Body of pancreas (tissue), 4 donors: ENCODE data around the gene ARHGAP26. TPM values are rescaled to one million over a fixed set of nuclear protein-coding genes. Genes with fewer than 3 reads are reported as not detected.
A peak's percentile ranks its signal among the peaks of the same experiment; 100 is the strongest.

Experiments
- ATAC-seq: fragments of 150-250 bp; one replicate; pipeline ENCODE4 v1.9.1; 2016
- DNase-seq, 4 donors: peaks; one replicate each; pipeline ENCODE4 v3.0.0-alpha.2; 2019
- H3K27ac ChIP-seq, 4 donors: fragments of 200-600 bp; sonication (generic); 1 replicate in 3 of 4; 2 replicates in 1 of 4; pipeline versions ENCODE4 v1.5.1 to v1.6.1; 2016 to 2019; ENCODE audit warnings: mild to moderate bottlenecking in 1 of 4, mixed read lengths in 1 of 4, moderate library complexity in 1 of 4
- H3K27me3 ChIP-seq, 2 donors: fragments of 200-600 bp; sonication (generic); one replicate each; pipeline ENCODE4 v1.6.0; 2016; ENCODE audit warnings: mild to moderate bottlenecking in 1 of 2
- H3K36me3 ChIP-seq, 2 donors: fragments of 200-600 bp; sonication (generic); replicated peaks in 1 of 2; 2 replicates each; pipeline ENCODE4 v1.5.1; 2016; ENCODE audit warnings: low read depth in 2 of 2; ENCODE audit not compliant: insufficient read depth in 1 of 2
- H3K4me1 ChIP-seq: fragments of 200-600 bp; sonication (generic); one replicate; pipeline ENCODE4 v1.6.0; 2016
- H3K4me3 ChIP-seq, 2 donors: fragments of 200-600 bp; sonication (generic); 1 replicate in 1 of 2; 2 replicates in 1 of 2; pipeline ENCODE4 v1.5.1; 2016 to 2019
- H3K9me3 ChIP-seq, 3 donors: fragments of 200-600 bp; sonication (generic); 1 replicate in 2 of 3; 2 replicates in 1 of 3; pipeline ENCODE4 v1.5.1; 2016
- CTCF ChIP-seq, 7 experiments: fragments of 450-650 bp in 4 of 7; fragments of 200-600 bp in 3 of 7; sonication (generic) in 3 of 7; IDR thresholded peaks; one replicate each; pipeline ENCODE4 v1.5.1; 2016 to 2019; ENCODE audit warnings: antibody characterized with exemption in 7 of 7
- POLR2A ChIP-seq, 3 donors: fragments of 450-650 bp; IDR thresholded peaks; one replicate each; pipeline ENCODE4 v1.6.1; 2016; ENCODE audit warnings: antibody characterized with exemption in 3 of 3, mild to moderate bottlenecking in 2 of 3
- WGBS, 2 donors: methylation state at CpG; one replicate each; pipeline ENCODE4 v1.1.5; 2017; 5-methylcytosine and 5-hydroxymethylcytosine counted together
- intact Hi-C: fragments of 100-400 bp; cut with DNase I; formaldehyde crosslinking; loops from one replicate; pipeline ENCODE4 v1.15.1; 2023
- total RNA-seq, 2 donors: library from RNA; depleted of rRNA; stranded (reverse); fragments of >200 nt; gene quantifications; one replicate each; pipeline ENCODE4 v1.1.0, GENCODE V29; 2016

ARHGAP26 gene
- total RNA-seq, 2 donors from 2014 or later: 12.5 to 14.2 TPM

- DNase-seq (no peak), ATAC-seq (no peak)
- Histone ChIP-seq H3K4me3 (no peak overlapping the region), H3K27ac (no peak overlapping the region), H3K9me3 (no peaks in the 10 kb centered on the region), H3K4me1 (no peaks in the 10 kb centered on the region), H3K36me3 (no peaks in the 10 kb centered on the region), H3K27me3 (no peaks in the 10 kb centered on the region)
- intact Hi-C loops: no loop called here
- no peak for TF ChIP-seq POLR2A (IDR thresholded peaks at IDR 0.05)
- TF ChIP-seq CTCF (IDR thresholded peaks at IDR 0.05): no peak
Measured at GRCh38 chr5:143149759-143150158, 379.6 kb downstream of the ARHGAP26 start.

- ATAC-seq: no peak
- intact Hi-C loops: no loop called here
- Histone ChIP-seq H3K36me3 (no peaks in the 10 kb centered on the region), H3K4me3 (no peak overlapping the region), H3K27ac (no peak overlapping the region), H3K4me1 (no peaks in the 10 kb centered on the region), H3K9me3 (no peaks in the 10 kb centered on the region), H3K27me3 (no peaks in the 10 kb centered on the region)
- no peak for TF ChIP-seq CTCF (IDR thresholded peaks at IDR 0.05)
- no peak for TF ChIP-seq POLR2A (IDR thresholded peaks at IDR 0.05)
- WGBS, 2 donors: 92% methylated on average over 3 of the region's 3 CpGs
- no peak for DNase-seq
Measured at GRCh38 chr5:143151056-143151700, 381.0 kb downstream of the ARHGAP26 start.

- H3K27ac ChIP-seq: no peak overlapping the region
- 97 to 100% methylated on average over 2 of the region's 2 CpGs for WGBS, 2 donors
Measured at GRCh38 chr5:143152445-143152844, 382.3 kb downstream of the ARHGAP26 start.

GRCh38 chr5:143153332-143154119, 383.3 kb downstream of the ARHGAP26 start:
- Histone ChIP-seq H3K4me3 (no peak overlapping the region), H3K4me1 (no peaks in the 10 kb centered on the region), H3K36me3 (no peaks in the 10 kb centered on the region), H3K9me3 (no peaks in the 10 kb centered on the region), H3K27me3 (no peaks in the 10 kb centered on the region), H3K27ac (no peak overlapping the region)
- TF ChIP-seq CTCF (IDR thresholded peaks at IDR 0.05) (no peak), POLR2A (IDR thresholded peaks at IDR 0.05) (no peak)
- ATAC-seq (peak; percentile 42), DNase-seq (peak in 3 of 4 donors; percentile 28 to 44 (median 28))
- intact Hi-C loops: no loop called here
- WGBS, 2 donors: 82 to 88% methylated on average over 7 of the region's 7 CpGs

More at GRCh38 chr5:143152445-143152844, 382.3 kb downstream of the ARHGAP26 start:
- Histone ChIP-seq H3K9me3 (no peaks in the 10 kb centered on the region), H3K36me3 (no peaks in the 10 kb centered on the region), H3K4me3 (no peak overlapping the region), H3K27me3 (no peaks in the 10 kb centered on the region), H3K4me1 (no peaks in the 10 kb centered on the region)
- intact Hi-C loops: no loop called here
- TF ChIP-seq CTCF (IDR thresholded peaks at IDR 0.05): no peak
- no peak for TF ChIP-seq POLR2A (IDR thresholded peaks at IDR 0.05)
- no peak for DNase-seq
- no peak for ATAC-seq
